ENCODE measurements around the gene AGPAT1.

DNA sequence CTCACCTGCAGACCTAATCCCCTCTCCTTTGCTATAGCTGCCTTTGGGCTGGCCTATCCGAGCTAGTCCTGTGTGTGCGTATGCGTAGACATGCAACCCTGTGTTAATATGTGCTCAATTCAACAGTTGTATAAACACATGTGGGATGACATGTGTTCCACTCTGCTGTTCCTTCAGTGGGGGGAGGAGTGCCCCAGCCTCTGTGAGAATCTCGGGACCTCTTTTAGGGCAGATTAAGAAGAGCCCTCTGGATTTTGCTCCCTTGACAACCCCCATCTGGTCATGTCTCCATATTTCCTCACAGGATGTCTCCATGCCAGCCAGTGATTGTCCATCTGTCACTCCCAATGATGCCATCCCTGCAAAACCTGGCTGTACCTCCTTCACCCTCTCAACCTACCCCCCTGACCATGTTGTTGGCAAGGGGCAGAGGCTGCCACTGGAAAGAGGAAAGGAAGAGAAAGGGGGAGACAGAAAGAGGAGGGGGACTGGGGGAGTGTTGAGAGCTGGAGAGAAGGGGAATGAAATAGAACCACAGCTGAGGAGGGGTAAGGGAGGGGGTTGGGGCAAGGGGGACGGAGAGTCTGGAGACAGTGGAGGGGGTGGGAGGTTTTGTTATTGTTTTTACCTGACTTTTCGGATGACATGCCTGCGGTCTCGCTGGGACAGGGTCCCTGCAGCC, 24.6 kb downstream of the AGPAT1 start:
- TF ChIP-seq, protein P1, sequence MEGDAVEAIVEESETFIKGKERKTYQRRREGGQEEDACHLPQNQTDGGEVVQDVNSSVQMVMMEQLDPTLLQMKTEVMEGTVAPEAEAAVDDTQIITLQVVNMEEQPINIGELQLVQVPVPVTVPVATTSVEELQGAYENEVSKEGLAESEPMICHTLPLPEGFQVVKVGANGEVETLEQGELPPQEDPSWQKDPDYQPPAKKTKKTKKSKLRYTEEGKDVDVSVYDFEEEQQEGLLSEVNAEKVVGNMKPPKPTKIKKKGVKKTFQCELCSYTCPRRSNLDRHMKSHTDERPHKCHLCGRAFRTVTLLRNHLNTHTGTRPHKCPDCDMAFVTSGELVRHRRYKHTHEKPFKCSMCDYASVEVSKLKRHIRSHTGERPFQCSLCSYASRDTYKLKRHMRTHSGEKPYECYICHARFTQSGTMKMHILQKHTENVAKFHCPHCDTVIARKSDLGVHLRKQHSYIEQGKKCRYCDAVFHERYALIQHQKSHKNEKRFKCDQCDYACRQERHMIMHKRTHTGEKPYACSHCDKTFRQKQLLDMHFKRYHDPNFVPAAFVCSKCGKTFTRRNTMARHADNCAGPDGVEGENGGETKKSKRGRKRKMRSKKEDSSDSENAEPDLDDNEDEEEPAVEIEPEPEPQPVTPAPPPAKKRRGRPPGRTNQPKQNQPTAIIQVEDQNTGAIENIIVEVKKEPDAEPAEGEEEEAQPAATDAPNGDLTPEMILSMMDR (optimal IDR thresholded peaks at IDR 0.05 in 1 of 3, IDR thresholded peaks at IDR 0.05 in 1 of 3, conservative IDR thresholded peaks at IDR 0.05 in 1 of 3; ENCODE audit: extremely low read depth in 1 of 3, insufficient read depth in 2 of 3, low read length in 3 of 3), result no peak
- TF ChIP-seq EZH2 (IDR thresholded peaks at IDR 0.05; ENCODE audit: low read length), result no peak

Measured in keratinocyte (primary cell).